Measurements from ENCODE around the gene GORASP1.
A peak's percentile ranks its signal among the peaks of the same experiment; 100 is the strongest.

The GORASP1 gene

GRCh38 chr3:39107388-39108199 lies at the start of gene GORASP1, which contains the start of gene TTC21A:
Gene GORASP1 (minus strand): TSS chr3:39107627. CDS start chr3:39107541, 86 bp downstream.
Gene TTC21A (plus strand): TSS chr3:39107680. CDS start chr3:39107838, 158 bp downstream.
- peak; percentile 86 for DNase-seq

GRCh38 chr3:39156421-39156820 lies 49.0 kb upstream of the GORASP1 start:
- no peak for DNase-seq

- peak; percentile 22 for DNase-seq
Observed at GRCh38 chr3:39154280-39155021, 47.0 kb upstream of the GORASP1 start.

GRCh38 chr3:39153977-39154279 lies 46.5 kb upstream of the GORASP1 start:
- DNase-seq: no peak

GRCh38 chr3:39150803-39151631 lies 43.6 kb upstream of the GORASP1 start:
- peak; percentile 74 for DNase-seq

GRCh38 chr3:39150148-39150802 lies 42.8 kb upstream of the GORASP1 start:
- DNase-seq: peak; percentile 63

GRCh38 chr3:39149498-39150147 lies 42.2 kb upstream of the GORASP1 start:
- peak; percentile 12 for DNase-seq

GRCh38 chr3:39149059-39149455 lies 41.6 kb upstream of the GORASP1 start:
- no peak for DNase-seq

- peak; percentile 69 for DNase-seq
Observed at GRCh38 chr3:39148435-39149058, 41.1 kb upstream of the GORASP1 start.

- peak; percentile 55 for DNase-seq
Observed at GRCh38 chr3:39147711-39148434, 40.4 kb upstream of the GORASP1 start.

GRCh38 chr3:39146611-39147591 lies 39.5 kb upstream of the GORASP1 start:
- DNase-seq: peak; percentile 77

GRCh38 chr3:39146083-39146501 lies 38.7 kb upstream of the GORASP1 start:
- no peak for DNase-seq

- no peak for DNase-seq
Observed at GRCh38 chr3:39144748-39145380, 37.4 kb upstream of the GORASP1 start.

- DNase-seq: peak; percentile 33
Observed at GRCh38 chr3:39144095-39144747, 36.8 kb upstream of the GORASP1 start.

GRCh38 chr3:39143051-39143885 lies 35.8 kb upstream of the GORASP1 start:
- DNase-seq: no peak

- DNase-seq: peak; percentile 93
Observed at GRCh38 chr3:39142067-39142466, 34.6 kb upstream of the GORASP1 start.

GRCh38 chr3:39141171-39141995 lies 34.0 kb upstream of the GORASP1 start:
- peak; percentile 55 for DNase-seq
